Body of pancreas (tissue), 4 donors: Measurements from ENCODE around the gene PLEKHA8. TPM values are rescaled to one million over a fixed set of nuclear protein-coding genes. Genes with fewer than 3 reads are reported as not detected.

Experiments
- ATAC-seq: fragments of 150-250 bp; one replicate; pipeline ENCODE4 v1.9.1; 2016
- DNase-seq, 4 donors: peaks; one replicate each; pipeline ENCODE4 v3.0.0-alpha.2; 2019
- H3K27ac ChIP-seq, 4 donors: fragments of 200-600 bp; sonication (generic); 1 replicate in 3 of 4; 2 replicates in 1 of 4; pipeline versions ENCODE4 v1.5.1 to v1.6.1; 2016 to 2019; ENCODE audit warnings: mild to moderate bottlenecking in 1 of 4, mixed read lengths in 1 of 4, moderate library complexity in 1 of 4
- H3K27me3 ChIP-seq, 2 donors: fragments of 200-600 bp; sonication (generic); one replicate each; pipeline ENCODE4 v1.6.0; 2016; ENCODE audit warnings: mild to moderate bottlenecking in 1 of 2
- H3K36me3 ChIP-seq, 2 donors: fragments of 200-600 bp; sonication (generic); replicated peaks in 1 of 2; 2 replicates each; pipeline ENCODE4 v1.5.1; 2016; ENCODE audit warnings: low read depth in 2 of 2; ENCODE audit not compliant: insufficient read depth in 1 of 2
- H3K4me1 ChIP-seq: fragments of 200-600 bp; sonication (generic); one replicate; pipeline ENCODE4 v1.6.0; 2016
- H3K4me3 ChIP-seq, 2 donors: fragments of 200-600 bp; sonication (generic); 1 replicate in 1 of 2; 2 replicates in 1 of 2; pipeline ENCODE4 v1.5.1; 2016 to 2019
- H3K9me3 ChIP-seq, 3 donors: fragments of 200-600 bp; sonication (generic); 1 replicate in 2 of 3; 2 replicates in 1 of 3; pipeline ENCODE4 v1.5.1; 2016
- POLR2A ChIP-seq, 3 donors: fragments of 450-650 bp; IDR thresholded peaks; one replicate each; pipeline ENCODE4 v1.6.1; 2016; ENCODE audit warnings: antibody characterized with exemption in 3 of 3, mild to moderate bottlenecking in 2 of 3
- WGBS, 2 donors: methylation state at CpG; one replicate each; pipeline ENCODE4 v1.1.5; 2017; 5-methylcytosine and 5-hydroxymethylcytosine counted together
- intact Hi-C: fragments of 100-400 bp; cut with DNase I; formaldehyde crosslinking; loops from one replicate; pipeline ENCODE4 v1.15.1; 2023
- total RNA-seq, 2 donors: library from RNA; depleted of rRNA; stranded (reverse); fragments of >200 nt; gene quantifications; one replicate each; pipeline ENCODE4 v1.1.0, GENCODE V29; 2016
- TF ChIP-seq, protein P1 (sequence below), 7 experiments: fragments of 450-650 bp in 4 of 7; fragments of 200-600 bp in 3 of 7; sonication (generic) in 3 of 7; IDR thresholded peaks; one replicate each; pipeline ENCODE4 v1.5.1; 2016 to 2019; ENCODE audit warnings: antibody characterized with exemption in 7 of 7

PLEKHA8 gene
- total RNA-seq, 2 donors from 2014 or later = 6.7 to 8.2 TPM

DNA sequence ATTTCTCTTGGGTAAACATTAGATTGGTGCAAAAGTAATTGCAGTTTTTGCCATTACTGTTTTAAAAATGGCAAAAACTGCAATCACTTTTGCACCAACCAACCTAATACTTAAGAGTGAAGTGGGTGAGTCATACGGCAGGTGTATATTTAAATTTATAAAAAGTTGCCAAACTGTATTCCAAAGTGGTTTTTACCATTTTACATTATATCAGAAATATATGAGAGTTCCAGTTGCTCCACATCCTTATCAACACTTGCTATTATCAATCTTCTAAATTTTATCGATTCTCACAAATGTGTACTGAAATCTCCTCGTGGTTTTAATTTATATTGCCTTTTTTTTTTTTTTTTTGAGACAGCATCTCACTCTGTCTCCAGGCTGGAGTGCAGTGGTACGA lies 35.1 kb upstream of the PLEKHA8 start:
- 88 to 89% methylated on average over 4 of the region's 4 CpGs for WGBS, 2 donors

DNA sequence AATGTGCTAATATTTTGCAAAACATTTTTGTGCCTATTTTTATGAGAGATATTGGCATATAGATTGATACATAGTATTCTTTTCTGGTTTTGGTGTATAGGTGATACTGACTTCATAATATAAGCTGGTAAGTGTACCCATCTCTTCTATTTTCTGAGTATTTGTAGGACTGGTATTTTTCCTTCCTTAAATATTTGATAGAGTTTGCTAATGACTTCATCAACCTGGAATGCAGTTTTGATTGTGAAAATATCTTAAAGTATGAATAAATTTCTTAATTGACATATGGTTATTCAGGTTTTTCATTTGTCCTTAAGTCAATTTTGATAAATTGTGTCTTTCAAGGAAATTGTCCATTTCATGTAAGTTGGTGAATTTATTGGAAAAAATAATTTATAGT lies 32.6 kb upstream of the PLEKHA8 start:
- Histone ChIP-seq H3K27ac (no peak overlapping the region), H3K27me3 (no peaks in the 10 kb centered on the region), H3K4me1 (no peaks in the 10 kb centered on the region), H3K9me3 (no peaks in the 10 kb centered on the region), H3K4me3 (no peak overlapping the region), H3K36me3 (no peaks in the 10 kb centered on the region)
- TF ChIP-seq, protein P1, sequence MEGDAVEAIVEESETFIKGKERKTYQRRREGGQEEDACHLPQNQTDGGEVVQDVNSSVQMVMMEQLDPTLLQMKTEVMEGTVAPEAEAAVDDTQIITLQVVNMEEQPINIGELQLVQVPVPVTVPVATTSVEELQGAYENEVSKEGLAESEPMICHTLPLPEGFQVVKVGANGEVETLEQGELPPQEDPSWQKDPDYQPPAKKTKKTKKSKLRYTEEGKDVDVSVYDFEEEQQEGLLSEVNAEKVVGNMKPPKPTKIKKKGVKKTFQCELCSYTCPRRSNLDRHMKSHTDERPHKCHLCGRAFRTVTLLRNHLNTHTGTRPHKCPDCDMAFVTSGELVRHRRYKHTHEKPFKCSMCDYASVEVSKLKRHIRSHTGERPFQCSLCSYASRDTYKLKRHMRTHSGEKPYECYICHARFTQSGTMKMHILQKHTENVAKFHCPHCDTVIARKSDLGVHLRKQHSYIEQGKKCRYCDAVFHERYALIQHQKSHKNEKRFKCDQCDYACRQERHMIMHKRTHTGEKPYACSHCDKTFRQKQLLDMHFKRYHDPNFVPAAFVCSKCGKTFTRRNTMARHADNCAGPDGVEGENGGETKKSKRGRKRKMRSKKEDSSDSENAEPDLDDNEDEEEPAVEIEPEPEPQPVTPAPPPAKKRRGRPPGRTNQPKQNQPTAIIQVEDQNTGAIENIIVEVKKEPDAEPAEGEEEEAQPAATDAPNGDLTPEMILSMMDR (IDR thresholded peaks at IDR 0.05) = no peak
- no peak for TF ChIP-seq POLR2A (IDR thresholded peaks at IDR 0.05)
- DNase-seq = no peak
- ATAC-seq = no peak
- intact Hi-C loops = no loop called here

More for the DNA sequence above, 35.1 kb upstream of the PLEKHA8 start:
- intact Hi-C loops = no loop called here
- Histone ChIP-seq H3K27ac (no peak overlapping the region), H3K36me3 (no peaks in the 10 kb centered on the region), H3K9me3 (no peaks in the 10 kb centered on the region), H3K27me3 (no peaks in the 10 kb centered on the region), H3K4me3 (no peak overlapping the region), H3K4me1 (peaks cover 12% of the 10 kb centered on the region)
- ATAC-seq (no peak), DNase-seq (no peak)
- TF ChIP-seq, protein P1 (IDR thresholded peaks at IDR 0.05) = no peak
- no peak for TF ChIP-seq POLR2A (IDR thresholded peaks at IDR 0.05)

DNA sequence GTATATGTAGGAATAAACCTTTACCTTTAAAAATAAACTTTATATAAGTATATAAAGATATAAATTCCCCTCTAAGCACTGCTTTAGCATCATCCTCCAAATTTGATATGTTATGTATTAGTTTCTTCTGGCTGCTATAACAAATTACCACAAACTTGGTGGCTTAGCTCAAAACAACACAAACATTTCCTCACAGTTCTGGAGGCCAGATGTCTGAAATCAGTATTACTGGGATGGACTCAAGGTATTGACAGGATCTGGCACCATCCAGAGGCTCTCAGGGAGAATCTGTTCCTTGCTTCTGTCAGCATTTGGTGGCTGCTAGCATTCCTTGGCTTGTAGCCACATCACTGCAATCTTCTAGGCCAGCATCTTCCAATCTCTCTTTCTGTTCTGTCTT lies 31.9 kb upstream of the PLEKHA8 start:
- H3K27ac ChIP-seq = no peak overlapping the region
- intact Hi-C loops = no loop called here
- DNase-seq (no peak), ATAC-seq (no peak)
- TF ChIP-seq POLR2A (IDR thresholded peaks at IDR 0.05) = no peak
- TF ChIP-seq, protein P1 (IDR thresholded peaks at IDR 0.05) = no peak
- no peaks in the 10 kb centered on the region for H3K4me1 ChIP-seq
- no peak overlapping the region for H3K4me3 ChIP-seq
- H3K36me3 ChIP-seq = no peaks in the 10 kb centered on the region
- H3K9me3 ChIP-seq = no peaks in the 10 kb centered on the region
- no peaks in the 10 kb centered on the region for H3K27me3 ChIP-seq

DNA sequence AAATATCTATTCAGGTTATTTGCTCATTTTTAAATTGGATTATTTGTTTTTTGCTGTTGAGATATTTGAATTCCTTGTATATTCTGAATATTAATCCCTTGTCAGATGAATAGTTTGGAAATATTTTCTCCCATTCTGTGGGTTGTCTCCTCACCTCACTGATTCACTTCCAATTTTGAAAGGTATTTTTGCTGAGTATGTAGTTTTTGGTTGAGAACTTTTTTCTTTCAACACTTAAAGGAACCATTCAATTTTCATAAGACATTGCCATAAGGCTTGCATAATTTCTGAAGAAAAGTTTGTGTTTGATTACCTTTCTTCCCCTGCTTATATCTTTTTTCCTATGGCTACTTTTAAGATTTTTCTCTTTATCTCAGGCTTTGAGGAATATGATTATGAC lies 29.7 kb upstream of the PLEKHA8 start:
- no peak for ATAC-seq
- no peaks in the 10 kb centered on the region for H3K9me3 ChIP-seq
- no peaks in the 10 kb centered on the region for H3K4me1 ChIP-seq
- no peak for TF ChIP-seq POLR2A (IDR thresholded peaks at IDR 0.05)
- TF ChIP-seq, protein P1 (IDR thresholded peaks at IDR 0.05) = no peak
- no peak overlapping the region for H3K4me3 ChIP-seq
- intact Hi-C loops = no loop called here
- no peaks in the 10 kb centered on the region for H3K36me3 ChIP-seq
- H3K27ac ChIP-seq = no peak overlapping the region
- no peaks in the 10 kb centered on the region for H3K27me3 ChIP-seq
- DNase-seq = no peak

DNA sequence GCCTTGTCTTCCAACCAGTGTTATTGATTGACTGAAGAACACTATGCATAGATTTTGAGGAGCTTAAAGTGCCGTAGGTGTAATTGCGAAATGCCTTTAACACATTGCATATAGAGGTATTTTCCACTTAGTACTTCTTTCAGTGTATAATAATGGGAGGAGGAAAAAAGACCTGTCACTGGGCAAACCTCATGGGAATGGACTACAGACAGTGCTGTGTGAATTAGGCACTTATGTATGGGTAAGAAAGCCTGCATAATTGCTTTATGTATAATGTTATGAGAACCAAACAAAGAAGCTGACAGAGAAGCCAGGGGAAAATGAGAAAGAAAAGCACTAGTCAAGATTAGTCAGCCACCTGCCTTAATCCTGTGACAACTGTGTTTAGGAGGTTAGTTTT lies 26.2 kb upstream of the PLEKHA8 start:
- intact Hi-C loops = no loop called here
- TF ChIP-seq POLR2A (IDR thresholded peaks at IDR 0.05) = no peak
- Histone ChIP-seq H3K27ac (no peak overlapping the region), H3K9me3 (no peaks in the 10 kb centered on the region), H3K36me3 (no peaks in the 10 kb centered on the region), H3K4me3 (no peak overlapping the region), H3K4me1 (no peaks in the 10 kb centered on the region), H3K27me3 (no peaks in the 10 kb centered on the region)
- DNase-seq (no peak), ATAC-seq (no peak)
- whole genome bisulfite sequencing, 2 donors = 85 to 86% methylated on average over 2 of the region's 2 CpGs
